ENCODE data around the gene GLB1L3. TPM values are rescaled to one million over a fixed set of nuclear protein-coding genes. Genes with fewer than 3 reads are reported as not detected.
"Not testable (repeated sequence)": the region's sequence is repeated elsewhere in the genome, so short reads cannot be mapped to it uniquely, and the experiment has no call there.

GLB1L3 gene
- total RNA-seq, 2 donors from 2014 or later: 2.0 to 2.2 TPM

DNA sequence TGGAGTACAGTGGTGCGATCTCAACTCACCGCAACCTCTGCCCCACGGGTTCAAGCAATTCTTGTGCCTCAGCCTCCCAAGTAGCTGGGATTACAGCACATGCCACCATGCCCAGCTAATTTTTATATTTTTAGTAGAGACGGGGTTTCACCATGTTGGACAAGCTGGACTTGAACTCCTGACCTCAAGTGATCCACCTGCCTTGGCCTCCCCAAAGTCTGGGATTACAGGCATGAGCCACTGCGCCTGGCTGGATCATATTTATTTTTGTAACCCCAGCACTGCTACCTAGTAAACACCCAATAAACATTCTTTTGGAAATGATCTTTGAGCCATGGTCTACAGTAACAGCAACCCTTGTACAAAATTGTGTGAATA is 21.0 kb upstream of the GLB1L3 start:
- Mint-ChIP-seq H3K4me1 (peaks cover 31% of the 10 kb centered on the region), H3K4me3 (peak overlapping the region; percentile 15)
- H3K9me3 ChIP-seq (ENCODE audit: control insufficient read depth, low read length, poor library complexity, severe bottlenecking); H3K27ac Mint-ChIP-seq; DNase-seq; H3K27me3 Mint-ChIP-seq; ATAC-seq; H3K36me3 Mint-ChIP-seq (ENCODE audit: low read depth): not testable (repeated sequence)

DNA sequence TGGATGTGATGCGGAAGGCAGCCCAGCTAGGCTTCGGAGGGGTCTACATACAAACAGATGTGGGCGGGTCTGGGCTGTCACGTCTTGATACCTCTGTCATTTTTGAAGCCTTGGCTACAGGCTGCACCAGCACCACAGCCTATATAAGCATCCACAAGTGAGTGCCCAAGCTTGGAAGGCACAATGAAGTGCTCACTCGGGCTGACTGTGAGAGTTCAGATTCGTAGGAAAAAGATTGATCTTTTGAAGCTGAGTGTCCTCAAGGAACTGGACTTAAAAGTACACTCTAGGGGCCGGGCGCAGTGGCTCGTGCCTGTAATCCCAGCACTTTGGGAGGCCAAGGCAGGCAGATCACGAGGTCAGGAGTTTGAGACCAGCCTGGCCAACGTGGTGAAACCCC is 19.1 kb upstream of the GLB1L3 start:
- no peak for DNase-seq
- Mint-ChIP-seq H3K36me3 (ENCODE audit: low read depth) (peaks cover 5% of the 10 kb centered on the region), H3K27me3 (no peaks in the 10 kb centered on the region), H3K4me3 (no peak overlapping the region), H3K4me1 (peaks cover 30% of the 10 kb centered on the region), H3K27ac (no peak overlapping the region)
- no peak for ATAC-seq
- H3K9me3 ChIP-seq (ENCODE audit: control insufficient read depth, low read length, poor library complexity, severe bottlenecking): no peaks in the 10 kb centered on the region

DNA sequence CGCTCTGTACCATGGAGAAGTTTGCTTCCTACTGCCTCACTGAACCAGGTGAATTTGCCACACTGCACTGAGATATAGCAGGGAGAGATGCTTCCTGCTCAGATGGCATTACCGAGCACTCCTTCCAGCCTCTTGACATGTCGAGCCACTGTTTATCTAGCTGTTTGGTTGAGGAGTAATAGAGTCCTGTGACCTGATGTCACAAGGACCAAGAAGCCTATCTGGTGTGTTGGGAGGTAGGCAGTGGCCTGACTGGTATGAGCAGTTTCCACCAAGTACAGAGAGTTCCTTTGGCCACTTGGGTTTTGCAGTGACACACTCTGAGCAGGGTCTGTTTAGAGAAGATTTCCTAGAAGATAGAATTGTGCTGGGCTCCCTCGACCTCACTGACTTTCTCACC is 17.6 kb upstream of the GLB1L3 start:
- H3K4me1 Mint-ChIP-seq: peaks cover 20% of the 10 kb centered on the region
- H3K27me3 Mint-ChIP-seq: no peaks in the 10 kb centered on the region
- H3K36me3 Mint-ChIP-seq (ENCODE audit: low read depth): peaks cover 3% of the 10 kb centered on the region
- no peak for ATAC-seq
- H3K27ac Mint-ChIP-seq: no peak overlapping the region
- H3K9me3 ChIP-seq (ENCODE audit: control insufficient read depth, low read length, poor library complexity, severe bottlenecking): no peaks in the 10 kb centered on the region
- no peak overlapping the region for H3K4me3 Mint-ChIP-seq
- no peak for DNase-seq

DNA sequence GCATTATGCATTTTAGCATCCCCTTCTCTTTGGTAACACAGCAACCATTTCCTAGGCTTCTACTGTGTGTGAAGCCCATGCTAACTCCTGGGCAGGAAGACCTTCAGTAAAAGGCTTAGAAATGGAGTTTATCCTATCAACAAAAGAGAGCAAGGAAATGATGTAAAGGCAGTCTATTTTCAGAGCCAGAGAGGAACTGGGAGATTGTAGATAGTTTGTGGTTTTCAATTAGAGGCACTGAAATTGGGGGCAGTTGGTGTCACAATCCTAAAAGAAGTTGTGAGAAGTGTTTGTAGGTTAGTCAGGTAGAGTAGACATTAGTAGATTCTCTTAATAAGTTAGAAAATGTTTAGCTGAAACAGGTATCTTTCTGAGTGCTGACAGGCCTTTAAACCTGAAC is 15.7 kb upstream of the GLB1L3 start:
- H3K4me3 Mint-ChIP-seq: no peak overlapping the region
- ATAC-seq: no peak

DNA sequence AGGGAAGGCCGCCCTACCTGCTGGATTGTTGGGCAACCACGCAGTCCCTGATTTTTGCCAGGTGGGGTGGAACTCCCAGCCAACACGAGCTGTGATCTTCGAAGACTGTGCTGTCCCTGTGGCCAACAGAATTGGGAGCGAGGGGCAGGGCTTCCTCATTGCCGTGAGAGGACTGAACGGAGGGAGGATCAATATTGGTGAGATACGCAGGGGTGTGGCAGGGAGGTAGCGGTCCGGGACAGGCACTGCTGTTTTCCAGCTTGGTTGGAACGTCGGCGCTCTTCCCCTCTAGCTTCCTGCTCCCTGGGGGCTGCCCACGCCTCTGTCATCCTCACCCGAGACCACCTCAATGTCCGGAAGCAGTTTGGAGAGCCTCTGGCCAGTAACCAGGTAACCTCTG is 15.2 kb upstream of the GLB1L3 start:
- DNase-seq (no peak), ATAC-seq (no peak)
- H3K36me3 Mint-ChIP-seq (ENCODE audit: low read depth): peaks cover 3% of the 10 kb centered on the region
- peaks cover 7% of the 10 kb centered on the region for H3K4me1 Mint-ChIP-seq
- no peak overlapping the region for H3K4me3 Mint-ChIP-seq
- no peaks in the 10 kb centered on the region for H3K27me3 Mint-ChIP-seq
- no peaks in the 10 kb centered on the region for H3K9me3 ChIP-seq (ENCODE audit: control insufficient read depth, low read length, poor library complexity, severe bottlenecking)
- H3K27ac Mint-ChIP-seq: no peak overlapping the region

More for the DNA sequence above, 15.7 kb upstream of the GLB1L3 start:
- H3K27me3 Mint-ChIP-seq: no peaks in the 10 kb centered on the region
- H3K4me1 Mint-ChIP-seq: peaks cover 10% of the 10 kb centered on the region
- H3K9me3 ChIP-seq (ENCODE audit: control insufficient read depth, low read length, poor library complexity, severe bottlenecking): no peaks in the 10 kb centered on the region
- DNase-seq: no peak
- H3K27ac Mint-ChIP-seq: peak overlapping the region; percentile 16
- peaks cover 3% of the 10 kb centered on the region for H3K36me3 Mint-ChIP-seq (ENCODE audit: low read depth)

DNA sequence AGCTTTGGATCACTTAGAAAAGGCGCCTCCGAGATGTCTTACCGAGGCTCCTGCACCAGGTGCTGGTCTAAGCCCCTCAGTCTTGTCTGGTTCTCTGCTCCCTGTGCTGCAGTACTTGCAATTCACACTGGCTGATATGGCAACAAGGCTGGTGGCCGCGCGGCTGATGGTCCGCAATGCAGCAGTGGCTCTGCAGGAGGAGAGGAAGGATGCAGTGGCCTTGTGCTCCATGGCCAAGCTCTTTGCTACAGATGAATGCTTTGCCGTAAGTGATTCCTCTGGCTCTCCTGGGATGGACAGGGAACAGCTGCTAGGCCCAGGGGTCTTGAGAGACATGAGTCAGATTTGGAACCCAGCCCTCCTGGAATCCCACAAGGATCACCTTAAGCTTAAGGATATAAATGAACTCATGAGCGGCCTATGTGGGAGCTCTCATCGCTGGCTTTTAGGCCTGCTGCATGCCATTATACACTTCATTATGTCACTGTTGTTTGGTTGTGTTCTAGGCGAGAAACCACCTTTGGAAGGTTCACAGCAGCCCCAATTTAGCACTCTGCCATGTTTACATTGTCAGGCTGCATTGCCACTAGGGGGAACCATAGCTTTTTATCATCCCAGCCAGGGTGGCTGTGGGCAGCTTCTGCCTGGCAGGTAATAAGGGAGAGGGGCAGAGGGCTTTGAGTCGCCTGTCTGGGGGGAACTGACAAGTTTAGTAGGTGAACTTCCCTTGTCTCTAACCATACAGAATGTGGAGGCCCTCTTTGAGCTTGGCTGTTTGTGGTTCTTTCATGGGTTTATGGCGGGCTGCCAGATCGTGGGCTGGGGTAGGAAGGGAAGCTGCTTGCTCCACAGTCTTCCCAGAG is 14.3 kb upstream of the GLB1L3 start:
- Mint-ChIP-seq H3K4me1 (peaks cover 11% of the 10 kb centered on the region), H3K27me3 (no peaks in the 10 kb centered on the region), H3K4me3 (no peak overlapping the region), H3K36me3 (ENCODE audit: low read depth) (peaks cover 3% of the 10 kb centered on the region), H3K27ac (no peak overlapping the region)
- DNase-seq: peak in 1 of 3 donors; percentile 31
- peak; percentile 78 for ATAC-seq
- H3K9me3 ChIP-seq (ENCODE audit: control insufficient read depth, low read length, poor library complexity, severe bottlenecking): no peaks in the 10 kb centered on the region

DNA sequence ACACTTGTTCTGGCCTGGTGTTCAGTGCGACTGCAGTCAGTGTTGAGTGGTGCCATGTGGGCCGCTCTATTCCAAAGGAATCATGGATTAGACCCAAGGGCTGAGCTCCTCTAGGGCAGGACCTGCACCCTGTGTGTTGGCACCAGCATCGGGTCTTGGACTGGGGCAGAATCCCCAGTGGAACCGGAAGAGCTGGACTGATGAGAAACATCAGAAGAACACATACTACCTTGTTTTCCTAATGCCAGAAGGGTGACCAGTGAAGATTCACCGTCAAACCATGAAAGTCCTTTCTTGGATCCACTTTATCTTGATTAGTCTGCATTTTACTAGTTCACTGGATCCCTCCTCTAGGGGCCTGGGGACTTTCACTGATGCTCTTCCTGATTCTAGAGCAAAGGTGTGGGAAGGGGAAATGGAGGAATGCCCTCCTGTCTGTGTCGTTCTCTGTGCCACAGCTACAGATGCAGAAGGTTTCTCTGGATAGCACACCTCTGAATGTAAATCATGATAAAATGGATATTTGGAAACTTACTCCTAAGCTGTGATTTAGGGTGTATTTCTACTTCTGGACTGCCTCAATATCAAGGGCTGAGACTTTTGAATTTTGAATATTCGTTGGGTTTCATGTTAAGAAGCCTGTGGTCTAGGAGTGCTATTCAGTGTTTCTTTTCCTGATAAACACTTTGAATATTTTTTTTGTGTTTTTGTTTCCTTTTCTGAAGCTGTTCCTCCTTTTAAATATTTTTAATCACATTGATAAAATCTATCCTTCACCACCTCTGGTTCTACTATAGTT is 11.0 kb upstream of the GLB1L3 start:
- H3K4me1 Mint-ChIP-seq: peaks cover 8% of the 10 kb centered on the region
- no peaks in the 10 kb centered on the region for H3K9me3 ChIP-seq (ENCODE audit: control insufficient read depth, low read length, poor library complexity, severe bottlenecking)
- DNase-seq (no peak), ATAC-seq (no peak)
- H3K4me3 Mint-ChIP-seq: no peak overlapping the region
- H3K27me3 Mint-ChIP-seq: no peaks in the 10 kb centered on the region
- H3K36me3 Mint-ChIP-seq (ENCODE audit: low read depth): peaks cover 2% of the 10 kb centered on the region
- H3K27ac Mint-ChIP-seq: peak overlapping the region; percentile 60

DNA sequence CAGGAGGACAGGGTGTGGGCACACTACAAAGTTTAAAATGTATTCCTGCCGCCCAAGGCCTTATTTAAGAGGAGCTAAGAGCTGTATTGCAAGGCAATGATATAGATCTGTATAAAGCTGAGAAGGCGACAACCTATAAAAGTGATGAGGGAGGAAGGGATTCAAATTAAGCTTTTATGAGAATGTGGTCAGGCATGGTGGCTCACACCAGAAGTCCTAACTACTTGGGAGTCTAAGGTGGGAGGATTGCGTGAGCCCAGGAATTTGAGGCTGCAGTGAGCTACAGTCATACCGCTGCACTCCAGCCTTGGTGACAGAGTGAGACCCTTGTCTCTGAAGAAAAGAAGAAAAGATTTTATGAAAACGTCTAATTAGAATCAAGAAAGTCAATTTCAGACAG is 9.7 kb upstream of the GLB1L3 start:
- peak overlapping the region; percentile 34 for H3K27ac Mint-ChIP-seq
- peaks cover 20% of the 10 kb centered on the region for H3K4me1 Mint-ChIP-seq
- no peaks in the 10 kb centered on the region for H3K27me3 Mint-ChIP-seq
- no peak for DNase-seq
- peaks cover 2% of the 10 kb centered on the region for H3K36me3 Mint-ChIP-seq (ENCODE audit: low read depth)
- no peak for ATAC-seq
- H3K9me3 ChIP-seq (ENCODE audit: control insufficient read depth, low read length, poor library complexity, severe bottlenecking): no peaks in the 10 kb centered on the region
- no peak overlapping the region for H3K4me3 Mint-ChIP-seq

DNA sequence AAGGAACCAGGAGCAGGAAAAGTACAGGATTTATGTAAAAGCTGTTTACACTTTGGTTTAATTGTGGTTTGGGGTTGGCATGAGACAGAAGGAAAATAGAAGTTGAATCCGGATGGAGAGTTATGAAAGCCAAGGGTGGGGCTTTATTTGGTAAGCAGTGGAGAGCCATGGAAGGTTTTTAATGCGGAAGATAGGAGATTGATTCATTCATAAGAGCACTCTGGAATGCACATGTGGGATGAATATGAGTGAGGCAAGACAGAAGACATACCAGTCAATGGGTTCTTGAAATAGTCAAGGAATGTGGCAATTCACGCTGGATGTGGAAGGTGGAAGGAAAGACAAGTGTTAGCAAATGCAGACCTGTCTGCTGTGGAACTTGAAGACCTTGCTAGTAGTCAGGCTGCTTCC is 9.3 kb upstream of the GLB1L3 start:
- Mint-ChIP-seq H3K27me3 (no peaks in the 10 kb centered on the region), H3K4me1 (peaks cover 22% of the 10 kb centered on the region), H3K27ac (peak overlapping the region; percentile 34), H3K4me3 (no peak overlapping the region), H3K36me3 (ENCODE audit: low read depth) (peaks cover 4% of the 10 kb centered on the region)
- ATAC-seq: no peak
- no peak for DNase-seq
- no peaks in the 10 kb centered on the region for H3K9me3 ChIP-seq (ENCODE audit: control insufficient read depth, low read length, poor library complexity, severe bottlenecking)

DNA sequence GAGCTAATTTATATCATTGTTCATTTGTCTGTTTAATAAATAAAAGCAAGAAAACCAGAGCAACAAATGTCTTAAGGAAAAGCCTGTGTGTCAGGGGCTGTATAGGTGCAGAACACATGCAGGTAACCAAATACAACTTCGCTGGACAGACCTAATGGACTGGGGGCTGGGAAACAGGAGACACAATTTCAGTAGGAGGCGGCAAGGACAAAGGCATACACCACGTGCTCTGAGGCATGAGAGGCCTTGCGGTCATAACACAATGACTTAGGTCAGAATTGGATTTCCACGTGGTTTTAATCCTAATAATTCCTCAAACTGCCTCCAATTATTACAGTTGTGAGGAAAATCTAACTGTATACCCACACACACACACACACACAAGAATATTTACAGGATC is 8.7 kb upstream of the GLB1L3 start:
- DNase-seq (no peak), ATAC-seq (no peak)
- H3K4me3 Mint-ChIP-seq: no peak overlapping the region
- peaks cover 24% of the 10 kb centered on the region for H3K4me1 Mint-ChIP-seq
- H3K9me3 ChIP-seq (ENCODE audit: control insufficient read depth, low read length, poor library complexity, severe bottlenecking): no peaks in the 10 kb centered on the region
- H3K27me3 Mint-ChIP-seq: no peaks in the 10 kb centered on the region
- peaks cover 4% of the 10 kb centered on the region for H3K36me3 Mint-ChIP-seq (ENCODE audit: low read depth)
- peak overlapping the region; percentile 34 for H3K27ac Mint-ChIP-seq

DNA sequence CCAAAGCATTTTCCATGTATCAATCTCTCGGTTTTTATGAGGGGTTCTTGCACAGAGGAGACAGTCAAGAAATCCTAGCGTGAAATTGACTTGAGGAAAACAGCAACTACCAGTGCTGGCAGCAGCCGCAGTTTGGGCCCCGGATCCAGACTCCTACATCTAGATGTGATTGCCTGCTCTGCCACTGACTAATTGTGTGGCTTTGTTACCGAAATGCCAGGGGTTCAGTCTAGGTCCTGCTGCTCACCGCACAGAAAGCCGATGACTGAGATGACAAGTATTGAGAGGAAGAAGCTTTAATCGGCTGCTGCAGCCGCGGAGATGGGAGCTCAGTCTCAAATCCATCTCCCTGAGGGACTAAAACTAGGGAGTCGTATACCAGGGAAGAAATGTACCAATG is 8.2 kb upstream of the GLB1L3 start:
- H3K36me3 Mint-ChIP-seq (ENCODE audit: low read depth): peaks cover 4% of the 10 kb centered on the region
- ATAC-seq: no peak
- peaks cover 27% of the 10 kb centered on the region for H3K4me1 Mint-ChIP-seq
- H3K27me3 Mint-ChIP-seq: no peaks in the 10 kb centered on the region
- no peaks in the 10 kb centered on the region for H3K9me3 ChIP-seq (ENCODE audit: control insufficient read depth, low read length, poor library complexity, severe bottlenecking)
- no peak overlapping the region for H3K4me3 Mint-ChIP-seq
- no peak for DNase-seq
- peak overlapping the region; percentile 34 for H3K27ac Mint-ChIP-seq

DNA sequence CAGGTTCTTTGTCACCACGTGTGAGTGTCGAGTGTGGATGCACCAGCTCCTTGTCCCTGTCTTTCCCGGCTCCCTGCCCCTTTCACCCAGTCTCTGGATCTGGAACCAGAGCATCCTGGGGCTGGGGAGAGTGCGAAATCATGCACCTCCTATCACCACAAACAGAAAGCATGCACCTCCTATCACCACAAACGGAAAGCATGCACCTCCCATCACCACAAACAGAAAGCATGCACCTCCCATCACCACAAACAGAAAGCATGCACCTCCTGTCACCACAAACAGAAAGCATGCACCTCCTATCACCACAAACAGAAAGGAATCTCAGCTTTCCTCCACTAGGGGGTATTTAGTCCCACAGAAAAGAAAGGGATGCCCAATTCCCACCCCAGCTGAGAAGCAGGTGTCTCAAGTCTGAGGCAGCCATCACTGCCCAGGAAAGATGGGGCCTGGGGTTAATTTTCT is 5.9 kb upstream of the GLB1L3 start:
- Mint-ChIP-seq H3K4me3 (peak overlapping the region; percentile 78), H3K27me3 (no peaks in the 10 kb centered on the region), H3K36me3 (ENCODE audit: low read depth) (peaks cover 4% of the 10 kb centered on the region), H3K4me1 (peaks cover 37% of the 10 kb centered on the region), H3K27ac (peak overlapping the region; percentile 11)
- ATAC-seq (peak; percentile 74), DNase-seq (no peak)
- no peaks in the 10 kb centered on the region for H3K9me3 ChIP-seq (ENCODE audit: control insufficient read depth, low read length, poor library complexity, severe bottlenecking)

DNA sequence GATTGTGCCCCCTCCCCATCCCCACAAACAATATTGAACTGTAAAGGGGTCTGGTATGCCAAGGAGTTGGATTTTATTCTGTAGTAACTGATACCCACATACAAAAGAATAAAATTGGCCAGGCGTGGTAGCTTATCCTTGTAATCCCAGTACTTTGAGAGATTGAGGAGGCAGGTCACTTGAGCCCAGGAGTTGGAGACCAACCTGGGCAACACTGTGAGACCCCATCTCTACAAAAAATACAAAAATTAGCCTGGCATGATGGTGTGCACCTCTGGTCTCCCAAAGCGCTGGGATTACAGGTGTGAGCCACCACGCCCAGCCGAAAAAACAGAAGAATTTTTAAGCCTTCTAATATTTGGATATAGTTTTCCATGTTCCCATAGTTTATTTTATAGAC is 4.2 kb upstream of the GLB1L3 start:
- Mint-ChIP-seq H3K36me3 (ENCODE audit: low read depth) (peaks cover 4% of the 10 kb centered on the region), H3K4me1 (peaks cover 36% of the 10 kb centered on the region)
- no peak for ATAC-seq

More for the DNA sequence above, 4.2 kb upstream of the GLB1L3 start:
- no peaks in the 10 kb centered on the region for H3K9me3 ChIP-seq (ENCODE audit: control insufficient read depth, low read length, poor library complexity, severe bottlenecking)
- no peak overlapping the region for H3K4me3 Mint-ChIP-seq
- H3K27ac Mint-ChIP-seq: no peak overlapping the region
- DNase-seq: no peak
- H3K27me3 Mint-ChIP-seq: no peaks in the 10 kb centered on the region
